H1 (cell line): ENCODE measurements around the gene DENND2A. TPM values are rescaled to one million over a fixed set of nuclear protein-coding genes. Genes with fewer than 3 reads are reported as not detected.

Experiments
- CTCF ChIA-PET: fragments of 300-600 bp; sonication (Branson Sonifier 250); formaldehyde crosslinking; loops from one replicate; lab custom pipeline; 2021; ENCODE audit not compliant: partially characterized antibody; lab: Charles Lee
- POLR2A ChIA-PET: fragments of 300-600 bp; sonication (Branson Sonifier 250); formaldehyde crosslinking; loops from one replicate; lab custom pipeline; 2021; ENCODE audit warnings: inconsistent platforms; ENCODE audit not compliant: partially characterized antibody; lab: Charles Lee
- DNase-seq, 2 experiments: peaks; one replicate each; pipeline versions ENCODE4 v3.0.0 to v3.0.0-alpha.2; 2010 to 2022; ENCODE audit warnings: low spot score in 2 of 2, low read depth in 1 of 2, mixed read lengths in 1 of 2
- FAIRE-seq: peaks from 2 replicates; lab custom pipeline; 2011; peaks lifted over from hg19 to GRCh38; lab: Jason Lieb, UNC
- H2AFZ ChIP-seq: 2 replicates; pipeline ENCODE4 v1.8.1; 2012; ENCODE audit warnings: low read length, inconsistent platforms
- H2AK5ac ChIP-seq: 2 replicates; pipeline ENCODE4 v1.6.1; 2013; ENCODE audit warnings: low read depth, low read length
- H2BK120ac ChIP-seq: replicated peaks from 2 replicates; pipeline ENCODE3; 2013; ENCODE audit warnings: low read depth, low read length, inconsistent platforms
- H2BK12ac ChIP-seq: 2 replicates; pipeline ENCODE4 v1.6.1; 2013; ENCODE audit warnings: low read depth, low read length
- H2BK15ac ChIP-seq: 2 replicates; pipeline ENCODE4 v1.6.1; 2013; ENCODE audit warnings: low read length
- H2BK20ac ChIP-seq: 2 replicates; pipeline ENCODE4 v1.6.1; 2013; ENCODE audit warnings: low read length
- H2BK5ac ChIP-seq: 2 replicates; pipeline ENCODE4 v1.6.1; 2013; ENCODE audit warnings: low read depth, low read length
- H3K14ac ChIP-seq: 2 replicates; pipeline ENCODE4 v1.6.1; 2013; ENCODE audit warnings: inconsistent platforms; ENCODE audit not compliant: insufficient read length
- H3K18ac ChIP-seq: 2 replicates; pipeline ENCODE4 v1.6.1; 2013; ENCODE audit warnings: low read length; ENCODE audit errors: extremely low read depth
- H3K23ac ChIP-seq: 2 replicates; pipeline ENCODE4 v1.6.1; 2013; ENCODE audit warnings: inconsistent platforms; ENCODE audit not compliant: insufficient read length
- H3K23me2 ChIP-seq: 2 replicates; pipeline ENCODE4 v1.6.1; 2013; ENCODE audit warnings: low read depth, low read length
- H3K27ac ChIP-seq: 2 replicates; pipeline ENCODE4 v1.6.1; 2011; ENCODE audit warnings: low read depth, low read length, inconsistent platforms
- H3K27me3 ChIP-seq, 4 experiments: replicated peaks in 1 of 4; 1 replicate in 1 of 4; 2 replicates in 3 of 4; pipeline versions ENCODE4 v1.6.1 to v1.8.1; 2011 to 2013; ENCODE audit warnings: low read length in 3 of 4, mild to moderate bottlenecking in 3 of 4, inconsistent platforms in 2 of 4, mixed read lengths in 2 of 4, moderate library complexity in 1 of 4; ENCODE audit not compliant: control insufficient read depth in 3 of 4, insufficient read depth in 3 of 4; ENCODE audit errors: extremely low read depth in 1 of 4
- H3K36me3 ChIP-seq, 4 experiments: 2 replicates each; pipeline versions ENCODE4 v1.6.1 to v1.8.1; 2011 to 2013; ENCODE audit warnings: mild to moderate bottlenecking in 4 of 4, low read length in 3 of 4, moderate library complexity in 2 of 4, control low read depth in 1 of 4, inconsistent platforms in 1 of 4; ENCODE audit not compliant: insufficient read depth in 4 of 4, control insufficient read depth in 2 of 4
- H3K4ac ChIP-seq: replicated peaks from 2 replicates; pipeline ENCODE3; 2013; ENCODE audit warnings: low read length, low read depth, mixed read lengths, inconsistent platforms; ENCODE audit not compliant: insufficient read length
- H3K4me1 ChIP-seq, 4 experiments: replicated peaks in 1 of 4; 1 replicate in 1 of 4; 2 replicates in 3 of 4; pipeline versions ENCODE4 v1.6.1 to v1.8.1; 2011 to 2013; ENCODE audit warnings: low read length in 3 of 4, inconsistent platforms in 2 of 4, mixed read lengths in 1 of 4; ENCODE audit not compliant: insufficient read depth in 4 of 4, control insufficient read depth in 3 of 4
- H3K4me2 ChIP-seq, 2 experiments: 2 replicates each; pipeline versions ENCODE4 v1.6.1 to v1.8.1; 2011 to 2013; ENCODE audit warnings: low read depth in 2 of 2, low read length in 2 of 2, control low read depth in 1 of 2, inconsistent platforms in 1 of 2, mild to moderate bottlenecking in 1 of 2; ENCODE audit not compliant: insufficient read depth in 1 of 2
- H3K4me3 ChIP-seq, 4 experiments: fragments of 200-600, 300-600 bp in 1 of 4; sonication (generic), shearing (Covaris generic), sonication (Bioruptor Twin) in 1 of 4; 2 replicates each; pipeline versions ENCODE4 v1.5.1 to v1.8.1; 2011 to 2016; ENCODE audit warnings: low read length in 4 of 4, low read depth in 3 of 4, control low read depth in 2 of 4, inconsistent platforms in 2 of 4, mild to moderate bottlenecking in 2 of 4, mixed read lengths in 1 of 4, moderate library complexity in 1 of 4; ENCODE audit not compliant: insufficient read depth in 2 of 4; ENCODE audit errors: extremely low read depth in 1 of 4
- H3K56ac ChIP-seq: replicated peaks from 2 replicates; pipeline ENCODE3; 2013; ENCODE audit warnings: low read depth, mild to moderate bottlenecking, mixed read lengths, low read length, inconsistent platforms; ENCODE audit not compliant: insufficient read length
- H3K79me1 ChIP-seq: 2 replicates; pipeline ENCODE4 v1.6.1; 2013; ENCODE audit warnings: low read depth, low read length, control low read depth
- H3K79me2 ChIP-seq, 2 experiments: 2 replicates each; pipeline versions ENCODE4 v1.6.1 to v1.8.1; 2012 to 2013; ENCODE audit warnings: low read length in 2 of 2, mild to moderate bottlenecking in 2 of 2, inconsistent platforms in 1 of 2; ENCODE audit not compliant: insufficient read depth in 2 of 2, control insufficient read depth in 1 of 2
- H3K9ac ChIP-seq, 4 experiments: replicated peaks in 1 of 4; 1 replicate in 1 of 4; 2 replicates in 3 of 4; pipeline versions ENCODE4 v1.6.1 to v1.8.1; 2011 to 2013; ENCODE audit warnings: low read depth in 3 of 4, low read length in 3 of 4, control low read depth in 2 of 4, mild to moderate bottlenecking in 2 of 4, moderate library complexity in 2 of 4, inconsistent platforms in 1 of 4; ENCODE audit errors: extremely low read depth in 1 of 4
- H3K9me3 ChIP-seq, 2 experiments: 2 replicates each; pipeline versions ENCODE4 v1.6.1 to v1.8.1; 2012 to 2013; ENCODE audit warnings: mild to moderate bottlenecking in 2 of 2, moderate library complexity in 2 of 2, control low read depth in 1 of 2, inconsistent platforms in 1 of 2, low read depth in 1 of 2, low read length in 1 of 2, mixed read lengths in 1 of 2; ENCODE audit not compliant: insufficient read depth in 2 of 2
- H4K20me1 ChIP-seq, 2 experiments: replicated peaks in 1 of 2; 2 replicates each; pipeline versions ENCODE3 to v1.8.1; 2011 to 2013; ENCODE audit warnings: inconsistent platforms in 2 of 2, low read length in 2 of 2, mild to moderate bottlenecking in 1 of 2; ENCODE audit not compliant: insufficient read depth in 2 of 2, control insufficient read depth in 1 of 2
- H4K5ac ChIP-seq: 2 replicates; pipeline ENCODE4 v1.6.1; 2013; ENCODE audit warnings: low read length, low read depth, mixed read lengths, inconsistent platforms; ENCODE audit not compliant: insufficient read length
- H4K8ac ChIP-seq: 2 replicates; pipeline ENCODE4 v1.8.0; 2013; ENCODE audit warnings: mild to moderate bottlenecking, moderate library complexity, low read length, inconsistent platforms; ENCODE audit not compliant: insufficient read depth; ENCODE audit errors: extremely low read depth
- H4K91ac ChIP-seq: replicated peaks from 2 replicates; pipeline ENCODE3; 2013; ENCODE audit warnings: low read length, mixed read lengths, inconsistent platforms; ENCODE audit not compliant: insufficient read length
- ASH2L ChIP-seq: fragments of 200-600, 300-600 bp; sonication (generic); IDR thresholded peaks from one replicate; pipeline ENCODE4 v1.7.1; 2017; ENCODE audit warnings: low read length
- ATF3 ChIP-seq: IDR thresholded peaks from 2 replicates; pipeline ENCODE4 v1.6.1; 2011; ENCODE audit warnings: low read depth, mild to moderate bottlenecking, low read length; ENCODE audit not compliant: insufficient read depth
- CBX5 ChIP-seq: fragments of 300-800, 300-1000 bp; sonication (generic); IDR thresholded peaks from 2 replicates; pipeline ENCODE4 v1.7.1; 2016; ENCODE audit warnings: antibody characterized with exemption, low read length, low read depth
- CHD2 ChIP-seq: IDR thresholded peaks from 2 replicates; pipeline ENCODE4 v1.6.1; 2012; ENCODE audit warnings: low read length, improper control_type of control experiment
- CREB1 ChIP-seq: IDR thresholded peaks from 2 replicates; pipeline ENCODE4 v1.6.1; 2012; ENCODE audit warnings: inconsistent platforms
- MAX ChIP-seq: IDR thresholded peaks from 2 replicates; pipeline ENCODE4 v1.6.1; 2012; ENCODE audit warnings: inconsistent platforms
- NANOG ChIP-seq: IDR thresholded peaks from 2 replicates; pipeline ENCODE4 v1.6.1; 2011; ENCODE audit warnings: low read length, low read depth, mild to moderate bottlenecking, inconsistent platforms; ENCODE audit not compliant: insufficient read depth, poor library complexity, severe bottlenecking
- POLR2A ChIP-seq, 2 experiments: IDR thresholded peaks; 1 replicate in 1 of 2; 2 replicates in 1 of 2; pipeline ENCODE4 v1.6.1; 2011; ENCODE audit warnings: low read depth in 2 of 2, low read length in 2 of 2, mild to moderate bottlenecking in 2 of 2; ENCODE audit errors: control extremely low read depth in 1 of 2
- SAP30 ChIP-seq: fragments of 300-600 bp; sonication (generic); IDR thresholded peaks from 2 replicates; pipeline ENCODE4 v1.7.1; 2012; ENCODE audit warnings: low read length, moderate library complexity, mild to moderate bottlenecking, inconsistent platforms; ENCODE audit not compliant: insufficient read depth, insufficient replicate concordance
- WGBS, 2 experiments: shearing (Covaris generic) in 1 of 2; methylation state at CpG; one replicate each; pipeline versions ENCODE4 v1.1.6 to v1.1.7; 2013 to 2015; ENCODE audit warnings: low lambda C conversion rate in 2 of 2, mixed read lengths in 2 of 2, inconsistent platforms in 1 of 2, low coverage in 1 of 2, missing lambda C conversion rate in 1 of 2; ENCODE audit not compliant: insufficient replicate concordance in 2 of 2, insufficient coverage in 1 of 2, insufficient read length in 1 of 2; ENCODE audit errors: extremely low coverage in 1 of 2, missing lambda C conversion rate in 1 of 2; 5-methylcytosine and 5-hydroxymethylcytosine counted together
- polyA plus RNA-seq, 7 experiments: library from polyadenylated mRNA; depleted of rRNA in 3 of 7; stranded (reverse) in 5 of 7; unstranded in 2 of 7; fragments of >200 nt in 5 of 7; fragments of 200-250 nt in 2 of 7; gene quantifications; 1 replicate in 5 of 7; 2 replicates in 1 of 7; 4 replicates in 1 of 7; pipeline versions ENCODE4 v1.2.1 to v1.2.3, GENCODE V29; 2011 to 2013; ENCODE audit warnings: missing spikeins in 2 of 7, mixed read lengths in 2 of 7
- total RNA-seq: library from RNA; stranded (reverse); fragmentation: NEBNext Ultra II Directional; extraction: Animal tissue kit (Norgen Biotek cat#: 25700); gene quantifications from 2 replicates; pipeline ENCODE4 v1.2.1, GENCODE V29; 2021

The DENND2A gene
- total and polyA plus RNA-seq, 2 of the 8 experiments (the other 6 are each of a cell fraction or from before 2014, with no cell fraction given), result 5.0 to 13.0 TPM

- no peak for TF ChIP-seq SAP30
- TF ChIP-seq NANOG, result no peak
- no peak for TF ChIP-seq ASH2L
- no peak for TF ChIP-seq CREB1
- no peak for TF ChIP-seq CBX5
- TF ChIP-seq CHD2, result no peak
- no peak for TF ChIP-seq POLR2A (IDR thresholded peaks at IDR 0.05; ENCODE audit: control extremely low read depth in 1 of 2, low read depth in 2 of 2, low read length in 2 of 2)
- no peak for TF ChIP-seq ATF3
- TF ChIP-seq MAX, result no peak
- ChIA-PET CTCF (interaction anchor here (0.7 to 1.8 kb wide), 2 partner anchors 88 to 275 kb away, joined by 3 to 5 read pairs; no protein-coding TSS in a partner anchor), POLR2A (no interaction called here)
- no peak overlapping the region for H2BK5ac ChIP-seq
- no peaks in the 10 kb centered on the region for H3K36me3 ChIP-seq
- no peak overlapping the region for H3K27ac ChIP-seq
- peaks cover 0 to 4% (median under 1%) of the 10 kb centered on the region in 4 experiments; a peak in 3 of 7 replicates for H3K4me1 ChIP-seq
- no peak overlapping the region for H3K4ac ChIP-seq
- H2BK15ac ChIP-seq, result no peak overlapping the region
- no peaks in the 10 kb centered on the region for H3K27me3 ChIP-seq
- no peak overlapping the region for H4K91ac ChIP-seq
- no peak overlapping the region for H2AK5ac ChIP-seq
- no peak overlapping the region for H3K18ac ChIP-seq
- 89% methylated on average over 13 of the region's 13 CpGs; no CpG with 5 or more reads in 1 of the 2 experiments for WGBS, 2 experiments
- H2BK120ac ChIP-seq, result no peak overlapping the region
- no peak overlapping the region for H4K8ac ChIP-seq
- H3K14ac ChIP-seq, result no peak overlapping the region
- no peak overlapping the region; a peak in 2 of 7 replicates for H3K9ac ChIP-seq
- H4K20me1 ChIP-seq, result no peaks in the 10 kb centered on the region
- FAIRE-seq (no peak), DNase-seq (no peak)
- no peaks in the 10 kb centered on the region for H3K79me2 ChIP-seq
- H2AFZ ChIP-seq, result no peak overlapping the region
- H2BK20ac ChIP-seq, result peak overlapping the region; percentile 61; the same call in 1 of the 2 replicates
- no peak overlapping the region for H3K4me2 ChIP-seq
- 0 out of 2 replicates have a peak overlapping the region, but pooled peaks have one; percentile 27 for H2BK12ac ChIP-seq
- H3K9me3 ChIP-seq, result no peaks in the 10 kb centered on the region
- no peak overlapping the region for H3K4me3 ChIP-seq
- no peak overlapping the region for H3K23ac ChIP-seq
- H3K56ac ChIP-seq, result no peak overlapping the region
- no peaks in the 10 kb centered on the region for H3K23me2 ChIP-seq
- no peak overlapping the region for H4K5ac ChIP-seq
- no peaks in the 10 kb centered on the region for H3K79me1 ChIP-seq
These were observed 82.6 kb downstream of the DENND2A start for GRCh38 chr7:140557809-140558518.
